Prostate gland (tissue), 2 donors: Measurements from ENCODE around the gene ALDH4A1.

Source experiments
- POLR2A ChIP-seq: fragments of 450-650 bp; IDR thresholded peaks from one replicate; pipeline ENCODE4 v1.6.1; 2016; ENCODE audit warnings: antibody characterized with exemption, mild to moderate bottlenecking
- TF ChIP-seq, protein P1 (sequence below), 4 experiments: fragments of 200-600 bp in 2 of 4; fragments of 450-650 bp in 2 of 4; sonication (generic) in 2 of 4; IDR thresholded peaks; 1 replicate in 3 of 4; 2 replicates in 1 of 4; pipeline ENCODE4 v1.5.1; 2016 to 2019; ENCODE audit warnings: antibody characterized with exemption in 4 of 4, mild to moderate bottlenecking in 2 of 4, moderate library complexity in 2 of 4

DNA sequence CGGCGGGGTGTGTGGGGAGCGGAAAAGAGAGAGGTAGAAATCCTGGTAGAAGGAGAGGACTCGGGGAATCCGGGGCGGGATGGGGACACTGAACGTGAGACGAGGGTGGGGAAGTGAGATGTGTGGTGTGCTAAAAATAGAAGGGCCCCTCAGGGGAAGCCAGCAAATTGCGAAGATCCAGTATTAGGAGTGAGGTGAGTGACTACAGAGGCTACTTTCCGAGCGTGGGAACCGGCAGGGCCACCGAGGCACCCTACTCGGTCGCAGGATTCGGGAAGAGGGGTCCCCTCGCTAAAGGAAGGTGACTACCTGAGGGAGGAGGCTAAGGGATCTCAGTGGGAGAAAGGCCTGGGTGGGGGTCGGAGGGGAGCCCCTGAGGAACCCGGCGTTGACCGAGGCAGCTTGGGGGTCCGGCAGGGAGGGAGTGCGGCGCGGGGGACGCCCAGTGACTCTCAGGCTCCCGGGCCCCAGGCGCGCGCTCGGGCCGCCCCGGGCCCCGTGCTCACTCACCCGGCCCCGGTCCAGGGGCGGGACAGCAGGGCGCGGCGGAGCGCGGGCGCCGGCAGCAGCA is 318 bp downstream of the ALDH4A1 start:
- TF ChIP-seq, protein P1, sequence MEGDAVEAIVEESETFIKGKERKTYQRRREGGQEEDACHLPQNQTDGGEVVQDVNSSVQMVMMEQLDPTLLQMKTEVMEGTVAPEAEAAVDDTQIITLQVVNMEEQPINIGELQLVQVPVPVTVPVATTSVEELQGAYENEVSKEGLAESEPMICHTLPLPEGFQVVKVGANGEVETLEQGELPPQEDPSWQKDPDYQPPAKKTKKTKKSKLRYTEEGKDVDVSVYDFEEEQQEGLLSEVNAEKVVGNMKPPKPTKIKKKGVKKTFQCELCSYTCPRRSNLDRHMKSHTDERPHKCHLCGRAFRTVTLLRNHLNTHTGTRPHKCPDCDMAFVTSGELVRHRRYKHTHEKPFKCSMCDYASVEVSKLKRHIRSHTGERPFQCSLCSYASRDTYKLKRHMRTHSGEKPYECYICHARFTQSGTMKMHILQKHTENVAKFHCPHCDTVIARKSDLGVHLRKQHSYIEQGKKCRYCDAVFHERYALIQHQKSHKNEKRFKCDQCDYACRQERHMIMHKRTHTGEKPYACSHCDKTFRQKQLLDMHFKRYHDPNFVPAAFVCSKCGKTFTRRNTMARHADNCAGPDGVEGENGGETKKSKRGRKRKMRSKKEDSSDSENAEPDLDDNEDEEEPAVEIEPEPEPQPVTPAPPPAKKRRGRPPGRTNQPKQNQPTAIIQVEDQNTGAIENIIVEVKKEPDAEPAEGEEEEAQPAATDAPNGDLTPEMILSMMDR (IDR thresholded peaks at IDR 0.05), result peak in 1 of 4 experiments; percentile 17
- peak; percentile 84 for TF ChIP-seq POLR2A
